DMS114 treated with DMSO at 0.1 percent for 48 hours (cell line): ENCODE results near the gene PKN2.
A peak's percentile ranks its signal among the peaks of the same experiment; 100 is the strongest.
"Not testable (repeated sequence)": the region's sequence is repeated elsewhere in the genome, so short reads cannot be mapped to it uniquely, and the experiment has no call there.

Experiments used
- DNase-seq: peaks from one replicate; lab custom pipeline; 2025; ENCODE audit not compliant: unreplicated experiment; lab: John Stamatoyannopoulos, UW

Gene PKN2

DNA sequence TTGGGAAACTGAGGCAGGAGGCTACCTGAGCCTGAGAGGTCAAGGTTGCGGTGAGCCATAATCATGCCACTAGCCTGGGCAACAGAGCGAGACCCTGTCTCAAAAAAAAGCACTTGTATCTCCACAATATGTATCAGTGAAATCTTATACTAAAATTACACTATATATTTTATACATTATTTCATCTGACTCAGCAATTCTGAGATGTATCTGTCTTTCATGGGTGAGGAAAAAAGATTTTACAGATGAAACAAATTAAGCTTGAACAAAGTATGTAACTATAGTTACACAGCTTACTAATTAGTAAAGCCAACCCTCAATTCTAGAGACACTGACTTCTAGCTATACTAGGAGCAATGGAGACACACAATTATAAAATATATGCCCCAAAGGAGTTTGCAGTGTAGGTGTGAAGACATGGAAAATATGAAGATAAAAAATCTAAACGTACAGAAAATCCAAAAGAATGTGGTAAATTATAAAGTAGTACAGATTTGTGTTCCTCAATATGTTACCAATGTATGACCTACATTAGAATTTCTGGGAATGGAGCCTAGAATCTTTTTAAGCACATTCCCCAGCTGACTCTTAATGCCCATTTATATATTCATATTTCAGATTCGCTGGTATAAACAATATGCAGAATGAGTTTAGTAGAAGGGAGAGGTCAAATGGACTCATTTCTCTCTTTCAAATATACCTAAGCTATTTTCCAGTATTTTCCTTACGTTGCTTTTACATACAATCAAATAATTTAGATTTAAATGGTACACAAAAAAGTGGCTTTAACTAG, 192.7 kb downstream of the PKN2 start:
- no peak for DNase-seq

DNA sequence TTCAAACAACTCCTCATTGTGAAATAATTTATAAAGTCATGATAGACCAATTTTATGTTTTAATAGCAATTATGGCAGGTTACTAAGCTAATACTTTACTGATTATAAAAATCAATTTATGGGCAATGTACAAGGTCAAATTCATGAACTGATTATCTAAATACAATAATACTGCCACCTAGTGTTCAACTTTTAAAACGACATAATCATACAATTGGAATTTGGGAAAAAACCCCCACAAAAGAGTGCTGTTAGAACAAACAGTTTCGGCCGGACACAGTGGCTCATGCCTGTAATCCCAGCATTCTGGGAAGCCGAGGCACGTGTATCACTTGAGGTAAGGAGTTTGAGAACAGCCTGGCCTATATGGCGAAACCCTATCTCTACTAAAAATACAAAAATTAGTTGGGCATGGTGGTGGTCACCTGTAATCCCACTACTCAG, 193.3 kb downstream of the PKN2 start:
- DNase-seq = peak; percentile 38

DNA sequence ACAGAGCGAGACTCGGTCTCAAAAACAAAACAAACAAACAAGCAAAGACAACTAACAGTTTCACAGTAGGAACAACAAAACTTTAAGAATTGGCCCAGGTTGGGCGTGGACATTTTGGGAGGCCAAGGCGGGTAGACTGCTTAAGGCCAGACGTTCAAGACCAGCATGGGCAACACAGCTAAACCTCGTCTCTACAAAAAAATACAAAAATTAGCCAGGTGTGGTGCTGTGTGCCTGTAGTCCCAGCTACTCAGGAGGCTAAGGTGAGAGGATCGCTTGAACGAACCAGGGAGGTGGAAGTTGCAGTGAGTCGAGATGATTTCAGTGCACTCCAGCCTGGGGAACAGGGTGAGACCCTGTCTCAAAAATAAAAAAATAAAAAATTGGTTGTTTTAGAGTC, 193.8 kb downstream of the PKN2 start:
- DNase-seq = no peak

DNA sequence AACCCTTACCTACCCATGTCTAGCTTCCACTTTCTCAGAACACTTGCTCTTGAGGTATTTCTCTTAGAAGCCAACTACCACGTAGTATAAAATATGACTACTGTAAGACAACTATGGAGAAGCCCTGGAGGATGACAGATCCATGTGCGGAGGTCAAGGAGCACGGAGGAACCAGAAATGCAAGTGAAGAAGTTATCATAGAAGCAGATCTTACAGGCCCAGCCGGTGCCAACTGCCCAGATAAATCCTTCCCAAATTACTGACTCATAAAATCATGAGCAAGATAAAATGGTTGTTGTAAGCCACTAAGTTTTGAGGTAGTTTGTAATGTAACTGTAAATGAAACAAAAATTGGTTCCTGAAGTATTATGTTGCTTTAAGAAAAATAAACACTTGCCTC, 194.7 kb downstream of the PKN2 start:
- DNase-seq = no peak

DNA sequence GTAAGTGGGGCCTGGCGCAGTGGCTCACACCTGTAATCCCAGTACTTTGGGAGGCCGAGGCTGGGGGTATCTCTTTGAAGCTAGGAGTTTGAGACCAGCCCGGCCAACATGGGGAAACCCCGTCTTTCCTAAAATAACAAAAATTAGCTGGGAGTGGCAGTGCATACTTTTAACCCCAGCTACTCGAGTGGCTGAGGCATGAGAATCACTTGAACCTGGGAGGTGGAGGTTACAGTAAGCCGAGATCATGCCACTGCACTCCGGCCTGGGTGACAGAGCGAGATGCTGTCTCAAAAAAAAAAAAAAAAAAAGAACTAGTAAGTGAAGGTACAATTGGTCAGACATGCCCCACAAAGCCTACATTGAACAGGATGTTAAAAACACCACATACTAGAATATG, 196.6 kb downstream of the PKN2 start:
- not testable (repeated sequence) for DNase-seq

DNA sequence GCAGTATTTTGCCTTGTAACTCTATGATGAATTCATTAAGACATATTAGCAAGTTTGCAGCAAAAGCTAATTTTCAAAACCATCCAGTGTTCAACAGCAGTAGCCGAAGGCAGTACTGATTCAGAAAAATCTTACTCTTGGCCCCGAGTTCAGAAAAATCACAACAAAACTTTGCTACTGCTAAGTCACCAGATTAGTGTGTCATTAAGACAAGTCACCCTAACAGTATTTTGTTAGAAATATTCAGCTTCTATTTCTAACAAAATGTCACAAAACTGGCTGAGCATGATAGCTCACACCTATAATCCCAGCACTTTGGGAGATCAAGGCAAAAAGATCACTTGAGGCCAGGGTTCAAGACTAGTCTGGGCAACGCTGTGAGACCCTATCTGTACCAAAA, 199.1 kb downstream of the PKN2 start:
- no peak for DNase-seq
